CD4-positive, CD25-positive, alpha-beta regulatory T cell (primary cell): ENCODE data around the gene COQ5. TPM values are rescaled to one million over a fixed set of nuclear protein-coding genes. Genes with fewer than 3 reads are reported as not detected.
"Not testable (repeated sequence)": the region's sequence is repeated elsewhere in the genome, so short reads cannot be mapped to it uniquely, and the experiment has no call there.

Experiments used
- ATAC-seq, 2 donors: fragments of 150-1000 bp; cut with Tn5 transposase; one replicate each; pipeline ENCODE4 v1.10.0; 2021; ENCODE audit warnings: low read depth in 2 of 2, moderate number of reproducible peaks in 2 of 2, moderate library complexity in 1 of 2
- DNase-seq, 3 donors: peaks; one replicate each; pipeline versions ENCODE4 v3.0.0 to v3.0.0-alpha.2; 2012 to 2022; ENCODE audit warnings: mixed read lengths in 1 of 3
- H3K27ac ChIP-seq: one replicate; pipeline ENCODE4 v1.7.0; 2013; ENCODE audit warnings: mild to moderate bottlenecking, low read length; ENCODE audit not compliant: insufficient read depth, poor library complexity, severe bottlenecking
- H3K27me3 ChIP-seq: one replicate; pipeline ENCODE4 v1.7.0; 2013; ENCODE audit warnings: low read length; ENCODE audit not compliant: control insufficient read depth, insufficient read depth
- H3K36me3 ChIP-seq: one replicate; pipeline ENCODE4 v1.7.0; 2013; ENCODE audit warnings: mild to moderate bottlenecking, low read length, moderate library complexity; ENCODE audit not compliant: control insufficient read depth, insufficient read depth
- H3K4me1 ChIP-seq: 2 replicates; pipeline ENCODE4 v1.7.0; 2013; ENCODE audit warnings: mild to moderate bottlenecking, low read length; ENCODE audit not compliant: insufficient read depth, control insufficient read depth, poor library complexity, severe bottlenecking
- H3K4me3 ChIP-seq: one replicate; pipeline ENCODE4 v1.7.0; 2013; ENCODE audit warnings: low read depth, mild to moderate bottlenecking, low read length, moderate library complexity
- H3K9me3 ChIP-seq, 2 experiments: 1 replicate in 1 of 2; 2 replicates in 1 of 2; pipeline ENCODE4 v1.7.0; 2013; ENCODE audit warnings: low read length in 2 of 2, mild to moderate bottlenecking in 1 of 2, moderate library complexity in 1 of 2; ENCODE audit not compliant: control insufficient read depth in 2 of 2
- H3K27ac Mint-ChIP-seq, 3 donors: one replicate each; pipeline ENCODE4 v1.8.0; 2020 to 2022; ENCODE audit warnings: mild to moderate bottlenecking in 3 of 3, mixed read lengths in 3 of 3, moderate library complexity in 2 of 3
- H3K27me3 Mint-ChIP-seq: one replicate; pipeline ENCODE4 v1.8.0; 2022; ENCODE audit warnings: mild to moderate bottlenecking, mixed read lengths
- H3K36me3 Mint-ChIP-seq: one replicate; pipeline ENCODE4 v1.8.0; 2020; ENCODE audit warnings: mixed read lengths
- H3K4me1 Mint-ChIP-seq, 4 donors: one replicate each; pipeline ENCODE4 v1.8.0; 2020 to 2022; ENCODE audit warnings: mixed read lengths in 4 of 4, mild to moderate bottlenecking in 1 of 4
- H3K4me3 Mint-ChIP-seq, 4 donors: one replicate each; pipeline ENCODE4 v1.8.0; 2020 to 2022; ENCODE audit warnings: mild to moderate bottlenecking in 4 of 4, mixed read lengths in 4 of 4, moderate library complexity in 3 of 4
- H3K9me3 Mint-ChIP-seq, 7 donors: one replicate each; pipeline ENCODE4 v1.8.0; 2020 to 2022; ENCODE audit warnings: mixed read lengths in 7 of 7, mild to moderate bottlenecking in 3 of 7, moderate library complexity in 2 of 7
- polyA plus RNA-seq, 4 donors: library from polyadenylated mRNA; unstranded; fragments of 300-500 nt; fragmentation: Illumina TruSeq; gene quantifications; one replicate each; pipeline ENCODE4 v1.2.3, GENCODE V29; 2021
- total RNA-seq: library from RNA; stranded (reverse); gene quantifications from one replicate; pipeline ENCODE4 v1.2.3, GENCODE V29; 2022

The COQ5 gene
- total and polyA plus RNA-seq, 5 donors from 2014 or later, result 11.5 to 67.4 (median 45.8) TPM

- no peak for ATAC-seq
- H3K36me3 ChIP-seq, result no peaks in the 10 kb centered on the region
- H3K4me3 Mint-ChIP-seq, result peak overlapping the region; percentile 98 to 100 (median 100)
- peak overlapping the region; percentile 97 for H3K4me3 ChIP-seq
- peaks cover 5% of the 10 kb centered on the region for H3K36me3 Mint-ChIP-seq
- H3K27me3 Mint-ChIP-seq, result no peaks in the 10 kb centered on the region
- no peaks in the 10 kb centered on the region for H3K9me3 Mint-ChIP-seq
- H3K27ac ChIP-seq, result peak overlapping the region; percentile 76
- H3K27me3 ChIP-seq, result no peaks in the 10 kb centered on the region
- H3K27ac Mint-ChIP-seq, result peak overlapping the region; percentile 100
- H3K9me3 ChIP-seq, result no peaks in the 10 kb centered on the region
- peaks cover 13 to 33% (median 24%) of the 10 kb centered on the region in 4 donors for H3K4me1 Mint-ChIP-seq
- peak in 1 of 3 donors; percentile 32 for DNase-seq
- peaks cover 24% of the 10 kb centered on the region for H3K4me1 ChIP-seq
Measured at GRCh38 chr12:120529641-120530417, 871 bp upstream of the COQ5 start.

- H3K9me3 Mint-ChIP-seq, result peaks cover 0 to 1% (median 0%) of the 10 kb centered on the region in 7 donors
- H3K27ac ChIP-seq, result no peak overlapping the region
- H3K36me3 ChIP-seq, result no peaks in the 10 kb centered on the region
- H3K27me3 ChIP-seq, result no peaks in the 10 kb centered on the region
- no peaks in the 10 kb centered on the region for H3K27me3 Mint-ChIP-seq
- no peaks in the 10 kb centered on the region for H3K9me3 ChIP-seq
- H3K4me3 ChIP-seq, result no peak overlapping the region
- no peak for ATAC-seq
- H3K4me1 Mint-ChIP-seq, result peaks cover 0 to 6% (median 5%) of the 10 kb centered on the region in 4 donors
- peak overlapping the region in 1 of 3 donors; percentile 23 for H3K27ac Mint-ChIP-seq
- peaks cover 3% of the 10 kb centered on the region for H3K36me3 Mint-ChIP-seq
- no peak overlapping the region for H3K4me3 Mint-ChIP-seq
- no peak for DNase-seq
- H3K4me1 ChIP-seq, result no peaks in the 10 kb centered on the region
Measured at GRCh38 chr12:120522568-120522967, 6.4 kb downstream of the COQ5 start.

GRCh38 chr12:120519324-120519723, 9.6 kb downstream of the COQ5 start:
- peaks cover 11% of the 10 kb centered on the region for H3K36me3 ChIP-seq
- H3K36me3 Mint-ChIP-seq, result peaks cover 13% of the 10 kb centered on the region
- not testable (repeated sequence) for H3K27me3 ChIP-seq

GRCh38 chr12:120515496-120515895, 13.5 kb downstream of the COQ5 start:
- Histone ChIP-seq H3K27ac (no peak overlapping the region), H3K4me3 (no peak overlapping the region), H3K9me3 (no peaks in the 10 kb centered on the region), H3K27me3 (no peaks in the 10 kb centered on the region), H3K36me3 (peaks cover 15% of the 10 kb centered on the region), H3K4me1 (no peaks in the 10 kb centered on the region)
- Mint-ChIP-seq H3K4me1 (no peaks in the 10 kb centered on the region), H3K27me3 (no peaks in the 10 kb centered on the region), H3K36me3 (peaks cover 16% of the 10 kb centered on the region), H3K4me3 (no peak overlapping the region), H3K27ac (peak overlapping the region in 1 of 3 donors; percentile 18), H3K9me3 (no peaks in the 10 kb centered on the region)
- ATAC-seq (no peak), DNase-seq (no peak)

More at GRCh38 chr12:120519324-120519723, 9.6 kb downstream of the COQ5 start:
- H3K9me3 ChIP-seq, H3K4me1 Mint-ChIP-seq, ATAC-seq, H3K27me3 Mint-ChIP-seq, H3K4me1 ChIP-seq, H3K9me3 Mint-ChIP-seq, DNase-seq, H3K27ac ChIP-seq, H3K27ac Mint-ChIP-seq, H3K4me3 ChIP-seq, H3K4me3 Mint-ChIP-seq: not testable (repeated sequence)

- H3K27ac ChIP-seq, result no peak overlapping the region
- H3K36me3 ChIP-seq, result peaks cover 28% of the 10 kb centered on the region
- peaks cover 22% of the 10 kb centered on the region for H3K36me3 Mint-ChIP-seq
- H3K27me3 Mint-ChIP-seq, result no peaks in the 10 kb centered on the region
- H3K27me3 ChIP-seq, result no peaks in the 10 kb centered on the region
- no peaks in the 10 kb centered on the region for H3K4me1 ChIP-seq
- ATAC-seq, result no peak
- no peaks in the 10 kb centered on the region for H3K9me3 ChIP-seq
- H3K4me1 Mint-ChIP-seq, result no peaks in the 10 kb centered on the region
- no peak overlapping the region for H3K4me3 ChIP-seq
- no peaks in the 10 kb centered on the region for H3K9me3 Mint-ChIP-seq
- DNase-seq, result no peak
- no peak overlapping the region for H3K27ac Mint-ChIP-seq
- H3K4me3 Mint-ChIP-seq, result no peak overlapping the region
Measured at GRCh38 chr12:120514002-120514401, 15.0 kb downstream of the COQ5 start.

GRCh38 chr12:120508537-120508936, 20.4 kb downstream of the COQ5 start:
- H3K36me3 ChIP-seq, result peaks cover 20% of the 10 kb centered on the region
- ATAC-seq (no peak), DNase-seq (no peak)
- Mint-ChIP-seq H3K4me1 (no peaks in the 10 kb centered on the region), H3K36me3 (peaks cover 20% of the 10 kb centered on the region), H3K4me3 (no peak overlapping the region), H3K27me3 (no peaks in the 10 kb centered on the region), H3K9me3 (peaks cover 0 to 1% (median 0%) of the 10 kb centered on the region in 7 donors), H3K27ac (no peak overlapping the region)
- no peaks in the 10 kb centered on the region for H3K27me3 ChIP-seq
- H3K9me3 ChIP-seq, result no peaks in the 10 kb centered on the region
- H3K27ac ChIP-seq, result no peak overlapping the region
- H3K4me3 ChIP-seq, result no peak overlapping the region
- no peaks in the 10 kb centered on the region for H3K4me1 ChIP-seq

GRCh38 chr12:120504587-120504986, 24.4 kb downstream of the COQ5 start:
- Histone ChIP-seq H3K4me1 (no peaks in the 10 kb centered on the region), H3K27ac (no peak overlapping the region), H3K36me3 (peaks cover 21% of the 10 kb centered on the region), H3K9me3 (no peaks in the 10 kb centered on the region), H3K4me3 (no peak overlapping the region), H3K27me3 (no peaks in the 10 kb centered on the region)
- Mint-ChIP-seq H3K4me1 (peaks cover 0 to 5% (median 2%) of the 10 kb centered on the region in 4 donors), H3K4me3 (no peak overlapping the region), H3K27ac (no peak overlapping the region), H3K9me3 (peaks cover 0 to 1% (median 0%) of the 10 kb centered on the region in 7 donors), H3K27me3 (no peaks in the 10 kb centered on the region), H3K36me3 (peaks cover 25% of the 10 kb centered on the region)
- DNase-seq (no peak), ATAC-seq (no peak)

- Mint-ChIP-seq H3K27ac (peak overlapping the region in 2 of 3 donors; percentile 1 to 20), H3K4me3 (peak overlapping the region in 1 of 4 donors; percentile 12), H3K4me1 (peaks cover 12 to 30% (median 22%) of the 10 kb centered on the region in 4 donors), H3K36me3 (peaks cover 21% of the 10 kb centered on the region), H3K9me3 (peaks cover 0 to 1% (median 0%) of the 10 kb centered on the region in 7 donors), H3K27me3 (no peaks in the 10 kb centered on the region)
- ATAC-seq (no peak), DNase-seq (no peak)
- Histone ChIP-seq H3K27me3 (no peaks in the 10 kb centered on the region), H3K36me3 (peaks cover 13% of the 10 kb centered on the region), H3K9me3 (no peaks in the 10 kb centered on the region), H3K4me3 (no peak overlapping the region), H3K4me1 (peaks cover 17% of the 10 kb centered on the region), H3K27ac (no peak overlapping the region)
Measured at GRCh38 chr12:120500581-120500980, 28.4 kb downstream of the COQ5 start.
